HG03354 (cell line): ENCODE results near the gene RRBP1.

ENCODE experiments used
- ATAC-seq: cut with Tn5 transposase; IDR thresholded peaks from one replicate; pipeline ENCODE4 v1.9.1; 2021; ENCODE audit warnings: mild to moderate bottlenecking; ENCODE audit not compliant: unreplicated experiment, poor library complexity, severe bottlenecking

RRBP1 gene

DNA sequence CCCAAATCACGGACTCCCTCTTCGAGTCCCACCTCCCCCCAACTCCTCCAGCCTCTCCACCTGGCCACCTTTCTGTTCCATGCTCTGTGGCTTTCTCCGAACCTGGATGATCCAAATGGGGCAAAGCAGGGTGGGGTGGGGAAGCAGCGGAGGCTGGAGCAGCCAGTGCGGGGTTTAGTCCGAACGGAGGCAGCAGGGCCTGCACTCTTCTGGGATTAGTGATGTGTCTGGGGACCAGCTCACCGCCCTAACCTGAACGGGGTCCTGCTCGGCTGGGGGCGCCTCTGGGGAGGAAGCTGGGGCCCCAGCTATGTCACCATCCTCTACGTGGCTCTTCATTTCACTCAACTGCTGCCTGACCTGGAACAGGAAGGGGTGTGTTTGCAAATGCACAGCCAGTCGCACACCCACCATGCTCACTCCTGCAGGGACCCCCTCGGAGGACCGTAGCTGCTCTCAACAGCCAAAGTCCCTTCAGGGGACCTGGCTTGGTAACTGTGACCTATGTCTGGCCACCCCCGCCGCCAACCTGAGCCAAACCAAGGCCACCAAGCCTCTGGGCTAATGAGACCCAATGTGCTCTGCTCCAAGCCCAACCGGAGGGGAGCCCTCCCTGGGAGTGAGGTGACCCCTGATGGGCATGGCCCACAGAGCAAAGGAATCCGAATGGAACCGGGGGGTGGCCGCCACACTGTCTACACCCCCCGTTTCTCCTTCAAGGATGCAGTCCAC, 65.4 kb downstream of the RRBP1 start:
- no peak for ATAC-seq

DNA sequence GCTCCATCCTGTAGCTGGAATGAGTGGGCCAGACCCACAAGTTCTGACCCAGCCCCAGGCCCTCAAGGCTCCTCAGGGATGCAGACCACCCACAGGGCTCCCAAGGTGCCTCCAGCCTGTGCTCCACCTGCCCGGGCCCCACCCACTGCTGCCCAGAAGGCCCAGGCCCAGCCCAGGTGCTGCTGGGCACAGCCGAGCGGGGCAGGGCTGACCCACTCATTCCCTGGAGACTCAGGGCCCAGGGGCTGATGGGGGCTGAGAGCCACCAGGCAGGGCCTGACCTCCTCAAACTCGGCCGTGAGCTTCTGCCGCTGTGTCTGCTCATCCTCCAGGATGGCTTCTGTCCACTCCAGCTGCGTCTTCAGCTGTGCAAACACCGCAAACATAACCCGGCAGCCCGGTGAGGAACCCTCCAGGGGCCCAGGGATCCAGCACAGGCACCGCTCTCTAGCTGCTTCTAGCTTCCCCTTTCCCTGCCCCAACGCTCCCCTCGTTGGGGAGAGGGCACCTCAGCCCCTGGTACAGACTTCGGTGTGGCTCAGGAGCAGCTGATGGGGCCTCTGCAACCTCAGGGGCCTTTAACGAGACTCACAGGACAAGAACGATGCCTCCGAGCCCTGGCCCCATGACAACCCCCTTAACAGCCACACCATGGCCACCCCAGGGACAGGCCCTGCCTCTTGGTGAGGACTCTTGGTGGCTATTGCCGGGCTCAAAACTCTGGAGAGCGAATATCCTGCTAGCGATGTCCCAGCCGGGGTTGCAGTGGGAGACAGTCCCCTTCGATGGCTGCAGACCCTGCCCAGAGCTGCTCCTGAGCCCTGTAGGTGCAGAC, 66.2 kb downstream of the RRBP1 start:
- no peak for ATAC-seq

DNA sequence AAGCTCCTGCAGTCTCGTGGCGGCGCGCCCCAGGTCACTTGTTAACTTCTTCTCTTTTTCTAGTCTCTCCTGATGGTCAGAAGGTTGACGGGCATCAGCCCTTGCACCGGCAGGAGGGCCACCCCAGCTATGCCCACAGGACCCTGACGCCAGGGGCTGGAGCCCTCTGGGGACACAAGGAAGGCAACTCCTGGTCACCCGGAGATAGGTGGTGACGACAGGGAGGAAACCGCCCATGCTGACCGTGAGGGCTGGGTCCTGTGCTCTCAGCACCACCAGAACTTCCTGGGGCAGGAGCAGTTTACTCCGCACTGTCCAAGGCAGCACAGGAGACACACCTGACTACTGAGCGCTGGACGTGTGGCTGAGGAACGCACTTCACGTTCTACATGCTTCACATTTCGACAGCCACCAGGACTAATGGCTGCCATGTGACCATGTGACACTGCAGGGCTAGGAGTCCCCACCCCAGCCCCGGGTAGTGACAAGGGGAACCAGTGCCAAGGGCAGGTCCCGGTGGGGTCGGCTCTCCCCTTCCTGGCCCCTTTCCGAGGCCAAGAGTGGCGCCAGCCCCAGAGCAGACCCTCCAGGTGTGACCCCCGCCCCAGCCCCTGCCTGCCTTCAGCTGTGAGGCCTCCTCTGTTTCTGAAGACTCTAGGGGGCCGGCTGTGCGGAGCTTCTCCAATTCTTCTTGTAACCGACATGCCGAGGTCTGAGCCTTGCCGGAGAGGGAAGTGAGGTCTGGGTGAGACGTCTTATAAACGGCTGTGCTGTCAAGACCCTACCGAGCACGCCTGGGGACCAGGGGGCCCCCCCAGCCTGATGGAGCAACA, 67.0 kb downstream of the RRBP1 start:
- no peak for ATAC-seq

DNA sequence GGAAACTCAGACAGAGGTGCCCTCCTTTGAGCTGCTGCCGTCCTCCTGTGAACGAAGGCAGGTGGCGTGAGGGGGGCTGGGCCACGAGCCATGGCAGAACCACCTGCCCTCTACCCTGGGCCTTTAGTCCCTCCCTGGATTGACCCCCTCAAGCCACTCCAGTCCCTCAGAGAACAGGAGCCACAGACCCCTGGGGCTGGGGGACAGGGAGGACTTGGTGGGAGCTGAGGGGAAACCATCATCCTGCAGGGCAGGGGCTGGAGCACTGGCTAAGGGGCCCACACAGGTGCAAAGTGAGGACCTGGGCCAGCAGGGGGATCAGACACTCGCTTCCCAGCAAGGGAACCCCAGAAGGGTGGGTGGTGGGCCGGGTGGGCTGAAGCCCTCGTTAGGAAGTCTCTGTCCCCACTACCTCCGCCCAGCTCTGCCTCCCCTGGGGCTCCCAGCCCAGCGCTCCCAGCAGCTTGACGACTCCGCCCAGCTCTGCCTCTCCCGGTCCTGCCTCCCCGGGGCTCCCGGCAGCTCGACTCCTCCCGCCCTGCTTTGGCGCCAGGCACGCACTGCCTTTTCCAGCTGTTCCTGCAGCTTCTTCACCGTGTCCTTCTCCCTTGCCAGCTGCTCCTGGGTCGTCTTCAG, 67.7 kb downstream of the RRBP1 start:
- ATAC-seq, result no peak

DNA sequence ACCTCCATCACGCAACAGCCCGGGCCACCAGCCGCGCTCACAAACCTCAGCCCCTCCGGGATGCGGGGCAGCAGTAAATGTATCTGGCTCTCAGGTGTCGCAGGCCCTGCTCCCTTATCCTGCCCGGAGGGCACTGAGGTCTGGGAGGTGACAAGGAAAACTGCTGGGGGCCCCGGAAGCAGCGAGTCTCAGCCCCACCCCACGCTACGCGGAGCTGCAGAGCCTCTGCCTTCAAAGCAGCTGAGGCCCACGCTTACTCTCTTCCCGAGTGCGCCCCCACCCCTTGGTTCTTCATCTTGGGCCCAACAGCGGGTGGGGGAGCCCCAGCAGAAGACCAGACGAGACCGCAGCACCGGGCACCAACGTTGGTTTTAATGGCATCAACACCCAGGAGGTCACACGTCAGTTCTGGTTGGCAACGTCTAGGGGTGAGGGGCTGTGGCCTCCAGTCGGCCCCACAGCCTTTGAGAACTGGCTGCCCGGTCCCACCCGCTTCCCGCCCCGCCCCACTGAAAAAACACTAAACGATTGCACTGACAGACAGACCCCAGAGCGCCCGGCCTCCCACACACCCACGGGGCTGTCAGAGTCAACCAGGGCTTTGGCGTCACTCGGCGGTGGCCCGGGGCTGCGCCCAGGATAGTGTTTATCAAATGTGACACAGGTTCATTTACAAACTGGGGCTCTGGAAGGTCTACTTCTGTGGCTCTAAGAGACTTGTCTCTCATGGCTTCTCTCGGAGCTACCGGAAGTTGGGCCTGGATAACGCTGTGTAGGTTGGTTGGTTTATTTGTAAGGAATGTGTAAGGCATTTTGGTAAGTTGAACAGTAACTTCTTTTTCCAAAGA, 68.5 kb downstream of the RRBP1 start:
- no peak for ATAC-seq

DNA sequence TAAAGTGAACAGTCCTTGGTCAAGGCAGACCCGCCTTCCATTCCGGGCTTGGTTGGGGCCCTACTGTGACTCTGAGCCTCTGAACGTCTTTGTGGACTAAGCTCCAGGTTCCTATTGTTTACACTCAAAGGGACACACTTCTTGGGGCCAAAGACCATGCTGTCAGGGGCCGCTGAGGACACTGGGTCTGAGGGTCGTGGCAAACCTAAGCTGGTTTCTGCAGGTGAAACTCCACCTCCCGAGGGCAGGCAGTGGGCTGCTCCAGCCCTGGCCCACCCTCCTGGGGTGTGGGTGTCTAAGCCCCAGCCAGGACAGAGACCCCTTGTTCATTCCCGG, 69.1 kb downstream of the RRBP1 start:
- ATAC-seq, result no peak

DNA sequence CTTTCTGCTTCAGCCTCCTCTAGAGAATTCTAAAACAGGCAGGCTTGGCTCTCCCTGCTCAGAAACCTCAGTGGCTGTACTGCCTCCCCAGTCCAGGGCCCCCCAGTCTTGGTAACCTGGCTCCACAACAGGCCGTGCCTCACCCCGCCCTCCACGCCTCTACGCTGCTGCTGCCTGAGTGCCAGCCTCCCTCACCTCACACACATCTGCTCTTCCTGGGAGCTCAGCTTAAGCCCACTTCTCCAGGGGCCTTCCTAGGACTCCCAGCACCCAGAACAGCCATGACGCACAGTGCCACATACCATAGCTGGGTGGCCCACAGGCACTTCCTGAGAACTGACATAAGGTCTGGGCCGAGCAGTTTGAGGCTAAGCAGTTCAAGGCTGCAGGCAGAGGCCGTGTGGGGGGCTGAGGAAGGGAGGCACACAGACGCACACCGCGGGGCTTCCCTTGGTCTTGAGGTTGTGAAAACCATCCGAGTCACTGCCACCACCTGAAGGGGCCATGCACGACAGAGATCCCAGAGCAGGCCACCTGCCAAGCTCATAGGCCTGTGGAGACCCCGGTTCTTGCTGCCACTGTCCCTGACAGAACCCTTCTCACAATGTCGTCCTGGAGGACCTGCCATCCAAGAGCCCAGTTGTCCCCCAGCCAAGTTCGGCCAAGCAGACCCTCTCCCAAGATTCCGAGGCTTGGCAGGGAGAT, 69.6 kb downstream of the RRBP1 start:
- no peak for ATAC-seq

DNA sequence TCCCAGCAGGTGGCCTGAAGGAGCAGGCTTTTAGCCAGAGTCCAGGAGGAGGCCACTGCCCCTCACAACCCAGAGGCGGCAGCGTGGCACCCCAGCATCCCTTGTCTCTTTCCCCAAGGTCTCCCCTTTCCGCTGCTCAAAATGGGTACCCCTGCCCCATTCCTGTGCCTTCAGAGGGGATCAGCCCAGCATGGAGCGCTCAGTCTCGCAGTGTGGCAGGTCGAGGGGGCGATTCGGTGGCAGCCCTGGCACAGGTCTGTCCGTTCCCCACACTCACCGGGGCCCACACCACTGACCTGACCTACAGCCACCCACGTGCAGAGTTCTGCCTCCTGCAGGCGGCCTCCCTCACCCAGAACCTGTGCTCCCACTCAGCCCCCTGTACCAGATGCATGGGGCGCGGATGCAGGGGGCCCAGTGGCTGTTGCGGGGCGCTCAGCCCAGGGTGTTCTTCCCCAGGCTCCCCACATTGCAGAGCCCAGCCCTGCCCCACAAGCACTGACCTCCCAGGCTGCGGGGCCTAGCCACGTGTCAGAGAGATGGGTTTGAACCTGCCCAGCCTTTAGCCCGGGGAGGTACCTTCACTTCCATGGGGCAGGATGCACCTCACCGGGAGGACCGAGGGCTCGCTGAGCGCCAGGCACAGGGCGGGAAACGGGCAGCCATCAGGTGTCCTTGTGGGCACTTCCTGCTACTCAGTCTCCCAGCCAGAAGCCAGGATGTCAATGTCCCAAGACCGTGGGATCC, 70.3 kb downstream of the RRBP1 start:
- ATAC-seq, result no peak

DNA sequence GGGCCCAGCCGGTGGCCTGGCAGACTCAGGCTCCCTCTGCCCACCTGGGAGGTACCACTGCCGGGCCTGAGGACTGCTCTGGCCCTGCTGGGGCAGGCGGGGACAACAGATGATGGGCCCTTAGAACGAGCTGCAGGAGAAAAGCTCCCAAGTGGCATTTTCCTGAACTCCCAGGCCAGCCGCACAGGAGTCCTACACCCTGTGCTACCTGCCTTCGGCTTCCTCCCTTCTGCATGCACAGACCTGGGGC, 70.8 kb downstream of the RRBP1 start:
- peak; percentile 37 for ATAC-seq

DNA sequence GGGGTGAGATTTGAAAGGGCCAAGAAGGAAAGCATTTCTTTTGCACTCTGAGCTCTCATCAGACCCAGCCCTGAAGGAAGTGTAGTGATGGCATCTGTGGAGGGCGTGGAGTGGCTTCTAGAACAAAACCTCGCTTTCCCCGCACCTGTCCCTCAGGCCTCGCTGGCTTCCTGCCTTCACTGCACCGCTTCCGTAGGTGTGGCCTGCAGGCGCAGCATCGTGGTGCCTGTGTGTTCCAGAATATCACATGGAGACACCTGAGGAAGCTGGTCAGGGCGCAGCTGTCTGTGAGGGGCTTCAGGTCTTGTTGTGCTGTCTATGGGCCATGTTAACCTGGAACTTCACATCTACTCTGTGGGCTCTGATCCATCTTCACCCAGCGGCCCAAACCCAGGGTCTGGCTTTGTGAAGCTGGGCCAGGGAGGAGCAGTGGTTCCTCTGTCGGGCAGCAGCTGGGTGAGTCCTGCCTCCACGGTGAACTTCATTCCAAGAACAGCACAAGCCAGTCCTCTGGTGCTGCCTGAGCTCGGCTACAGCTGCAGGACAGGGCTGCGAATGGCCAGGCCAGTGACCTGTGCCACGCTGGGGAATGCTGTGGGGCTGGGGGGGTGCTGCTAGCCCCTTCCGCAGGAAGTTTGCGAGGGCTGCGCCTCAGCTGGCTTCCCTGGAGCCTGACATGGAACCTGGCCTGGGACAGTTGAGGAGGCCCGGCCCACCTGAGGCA, 71.3 kb downstream of the RRBP1 start:
- ATAC-seq, result peak; percentile 60

DNA sequence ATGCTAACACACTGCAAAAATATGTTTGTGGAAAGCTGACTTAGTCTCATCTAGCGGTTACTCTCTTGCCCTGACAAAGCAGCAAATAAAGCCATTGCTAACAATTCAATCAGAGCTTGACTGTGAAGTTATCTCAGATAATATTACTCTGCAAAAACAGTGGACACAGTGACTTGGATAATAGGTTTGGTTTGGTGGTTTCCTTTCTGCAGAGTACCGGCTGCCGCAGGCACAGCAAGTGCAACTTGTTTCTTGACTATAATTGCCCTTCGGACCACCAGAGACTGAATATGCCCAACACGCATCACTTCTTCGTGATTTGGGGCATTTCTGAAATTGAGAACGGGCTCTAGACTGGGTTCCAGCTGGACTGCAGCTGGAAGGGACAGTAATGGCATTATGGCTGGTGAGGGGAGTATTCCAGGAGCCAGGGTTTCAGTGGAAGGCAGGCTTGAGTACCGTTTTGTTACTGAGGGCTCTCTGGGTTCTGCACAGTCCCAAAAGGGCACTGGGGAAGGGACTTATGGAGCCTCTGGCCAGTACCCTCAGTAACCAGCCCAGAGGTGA, 72.1 kb downstream of the RRBP1 start:
- ATAC-seq, result no peak

DNA sequence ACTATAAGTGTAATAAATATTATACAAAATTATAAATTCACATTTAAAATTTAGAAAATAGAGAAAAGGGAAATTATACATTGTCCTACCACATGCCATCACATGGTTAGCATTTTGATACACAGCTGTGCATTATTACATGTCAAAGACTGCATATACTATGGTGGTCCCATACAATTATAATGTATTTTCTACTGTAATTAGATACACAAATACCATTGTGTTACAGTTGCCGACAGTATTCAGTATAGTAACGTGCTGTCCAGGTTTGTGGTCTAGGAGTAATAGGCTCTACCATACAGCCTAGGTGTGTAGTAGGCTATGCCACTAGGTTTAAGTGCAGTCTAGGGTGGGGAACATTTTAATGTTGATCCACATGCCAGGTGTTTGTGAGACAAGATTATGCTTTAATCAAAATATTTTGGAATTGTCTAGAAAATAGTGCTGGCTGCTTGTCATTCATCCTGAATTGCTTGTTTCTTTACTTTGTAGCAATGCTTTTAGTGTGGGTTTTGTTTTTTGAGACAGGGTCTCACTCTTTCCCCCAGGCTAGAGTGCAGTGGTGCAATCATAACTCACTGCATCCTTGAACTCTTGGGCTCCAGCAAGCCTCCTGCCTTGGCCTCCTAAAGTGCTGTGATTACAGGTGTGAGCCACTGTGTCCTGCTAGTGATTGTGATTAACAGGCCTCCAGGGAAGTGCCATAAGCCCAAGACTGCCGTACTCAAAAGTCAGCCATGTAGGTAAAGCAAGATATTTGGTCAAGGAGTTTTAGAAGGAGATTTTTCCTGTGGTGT, 73.1 kb downstream of the RRBP1 start:
- no peak for ATAC-seq

DNA sequence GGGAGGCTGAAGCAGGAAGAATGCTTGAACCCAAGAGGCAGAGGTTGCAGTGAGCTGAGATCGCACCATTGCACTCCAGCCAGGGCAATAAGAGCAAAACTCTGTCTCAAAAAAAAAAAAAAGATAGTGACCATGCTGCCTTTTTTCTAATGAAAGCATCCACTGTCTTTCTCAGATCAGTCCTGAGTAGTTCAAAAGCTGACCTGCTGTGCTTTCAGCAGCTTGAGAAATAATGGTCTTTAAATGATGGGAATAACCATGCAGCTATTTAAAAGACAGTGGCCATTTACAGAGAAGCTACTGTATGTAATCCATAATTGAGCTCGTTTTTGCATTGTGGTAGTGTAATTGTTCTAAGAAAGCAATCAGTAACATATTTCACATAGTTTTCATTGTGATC, 76.0 kb downstream of the RRBP1 start:
- no peak for ATAC-seq

DNA sequence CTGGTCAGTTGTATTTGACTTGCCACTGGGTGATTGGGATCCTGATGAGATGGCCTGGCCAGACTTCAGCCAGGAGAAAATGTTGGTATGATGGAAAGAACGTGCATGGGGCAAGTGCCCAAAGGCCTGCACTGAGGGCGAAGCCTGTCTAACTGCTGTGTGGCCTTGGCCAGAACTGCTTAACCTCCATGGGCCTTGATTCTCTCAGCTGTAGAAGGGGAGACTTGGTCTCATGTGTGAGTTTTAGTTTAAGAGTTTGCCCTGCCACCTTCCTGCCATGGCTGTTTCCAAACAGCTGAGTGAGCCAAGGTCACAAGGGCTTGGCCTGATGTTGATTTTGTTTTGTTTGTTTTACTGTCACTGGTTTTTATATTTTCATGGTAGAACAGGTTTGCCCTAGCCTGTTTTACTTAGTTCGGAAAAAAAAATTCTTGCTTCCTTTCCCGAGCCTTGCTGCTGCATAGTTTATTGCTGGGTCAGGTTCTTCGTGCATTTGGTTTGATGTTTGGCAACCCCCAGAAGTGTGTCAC, 76.8 kb downstream of the RRBP1 start:
- no peak for ATAC-seq

DNA sequence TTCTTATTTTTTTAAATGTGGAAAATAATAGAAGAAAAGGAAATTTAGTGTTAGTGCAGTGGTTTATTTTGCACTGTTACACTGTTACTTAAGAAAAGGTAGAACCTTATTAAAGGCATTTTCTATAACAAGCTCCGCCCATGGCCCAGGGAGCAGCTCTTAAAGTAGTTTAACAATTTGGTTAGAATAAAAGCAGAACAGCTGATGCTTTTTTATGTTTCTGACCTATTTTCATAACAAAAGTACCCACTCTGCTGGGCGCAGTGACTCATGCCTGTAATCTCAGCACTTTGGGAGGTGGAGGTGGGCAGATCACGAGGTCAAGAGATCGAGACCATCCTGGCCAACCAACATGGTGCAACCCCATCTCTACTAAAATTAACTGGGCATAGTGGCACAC, 79.5 kb downstream of the RRBP1 start:
- ATAC-seq, result no peak

DNA sequence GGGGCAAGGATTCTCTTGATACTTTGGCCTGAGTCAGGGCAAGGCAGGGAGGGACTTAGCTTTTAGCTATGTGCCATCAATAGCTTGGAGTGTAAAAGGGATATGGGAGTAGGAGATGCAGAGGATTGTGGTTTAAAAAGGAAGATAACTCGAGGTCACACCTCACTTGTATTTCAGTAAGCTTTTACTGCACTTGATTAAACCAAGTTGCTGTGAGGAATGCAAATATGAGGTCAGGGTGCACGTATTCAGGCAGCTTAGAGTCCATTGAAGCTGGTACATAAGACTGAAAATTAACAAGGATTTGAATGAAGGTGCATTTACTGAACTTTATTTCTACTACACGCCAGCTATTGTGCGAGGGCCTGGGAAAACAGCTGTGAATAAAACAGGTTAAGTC, 80.1 kb downstream of the RRBP1 start:
- ATAC-seq, result no peak
